Thyroid gland (tissue), 4 donors: Measurements from ENCODE around the gene MT1E.

ENCODE experiments used
- POLR2A ChIP-seq, 2 donors: fragments of 450-650 bp; IDR thresholded peaks; one replicate each; pipeline ENCODE4 v1.6.1; 2017; ENCODE audit warnings: antibody characterized with exemption in 2 of 2, mild to moderate bottlenecking in 2 of 2, moderate library complexity in 1 of 2
- TF ChIP-seq, protein P1 (sequence below), 6 experiments: fragments of 200-600 bp in 3 of 6; fragments of 450-650 bp in 3 of 6; sonication (generic) in 3 of 6; IDR thresholded peaks; one replicate each; pipeline ENCODE4 v1.5.1; 2016 to 2019; ENCODE audit warnings: antibody characterized with exemption in 6 of 6, mild to moderate bottlenecking in 2 of 6, inconsistent platforms in 1 of 6, moderate library complexity in 1 of 6

GRCh38 chr16:56607109-56607618 is 18.4 kb upstream of the MT1E start:
- TF ChIP-seq, protein P1, sequence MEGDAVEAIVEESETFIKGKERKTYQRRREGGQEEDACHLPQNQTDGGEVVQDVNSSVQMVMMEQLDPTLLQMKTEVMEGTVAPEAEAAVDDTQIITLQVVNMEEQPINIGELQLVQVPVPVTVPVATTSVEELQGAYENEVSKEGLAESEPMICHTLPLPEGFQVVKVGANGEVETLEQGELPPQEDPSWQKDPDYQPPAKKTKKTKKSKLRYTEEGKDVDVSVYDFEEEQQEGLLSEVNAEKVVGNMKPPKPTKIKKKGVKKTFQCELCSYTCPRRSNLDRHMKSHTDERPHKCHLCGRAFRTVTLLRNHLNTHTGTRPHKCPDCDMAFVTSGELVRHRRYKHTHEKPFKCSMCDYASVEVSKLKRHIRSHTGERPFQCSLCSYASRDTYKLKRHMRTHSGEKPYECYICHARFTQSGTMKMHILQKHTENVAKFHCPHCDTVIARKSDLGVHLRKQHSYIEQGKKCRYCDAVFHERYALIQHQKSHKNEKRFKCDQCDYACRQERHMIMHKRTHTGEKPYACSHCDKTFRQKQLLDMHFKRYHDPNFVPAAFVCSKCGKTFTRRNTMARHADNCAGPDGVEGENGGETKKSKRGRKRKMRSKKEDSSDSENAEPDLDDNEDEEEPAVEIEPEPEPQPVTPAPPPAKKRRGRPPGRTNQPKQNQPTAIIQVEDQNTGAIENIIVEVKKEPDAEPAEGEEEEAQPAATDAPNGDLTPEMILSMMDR (IDR thresholded peaks at IDR 0.05) = no peak
- TF ChIP-seq POLR2A (IDR thresholded peaks at IDR 0.05) = no peak
